NCI-H1092 treated with DMSO at 0.1 percent for 48 hours (cell line): ENCODE measurements around the gene RAB11FIP4.

Experiments
- DNase-seq: peaks from one replicate; lab custom pipeline; 2025; lab: John Stamatoyannopoulos, UW

Gene RAB11FIP4

GRCh38 chr17:31524926-31525800 lies 133.7 kb downstream of the RAB11FIP4 start:
- DNase-seq, result peak; percentile 35

- DNase-seq, result no peak
Measured at GRCh38 chr17:31525801-31526549, 134.5 kb downstream of the RAB11FIP4 start.

GRCh38 chr17:31527606-31528005 lies 136.1 kb downstream of the RAB11FIP4 start:
- DNase-seq, result no peak

- DNase-seq, result no peak
Measured at GRCh38 chr17:31528291-31528874, 136.9 kb downstream of the RAB11FIP4 start.

- DNase-seq, result no peak
Measured at GRCh38 chr17:31529841-31530251, 138.4 kb downstream of the RAB11FIP4 start.

- DNase-seq, result no peak
Measured at GRCh38 chr17:31530391-31530985, 139.0 kb downstream of the RAB11FIP4 start.

- no peak for DNase-seq
Measured at GRCh38 chr17:31531336-31531980, 140.0 kb downstream of the RAB11FIP4 start.

GRCh38 chr17:31532081-31532480 lies 140.6 kb downstream of the RAB11FIP4 start:
- peak; percentile 52 for DNase-seq

- DNase-seq, result no peak
Measured at GRCh38 chr17:31532526-31532925, 141.1 kb downstream of the RAB11FIP4 start.

GRCh38 chr17:31533546-31534155 lies 142.2 kb downstream of the RAB11FIP4 start:
- DNase-seq, result peak; percentile 18

- no peak for DNase-seq
Measured at GRCh38 chr17:31534223-31534888, 142.9 kb downstream of the RAB11FIP4 start.

- DNase-seq, result no peak
Measured at GRCh38 chr17:31535581-31535981, 144.1 kb downstream of the RAB11FIP4 start.

- DNase-seq, result no peak
Measured at GRCh38 chr17:31536451-31536850, 145.0 kb downstream of the RAB11FIP4 start.

GRCh38 chr17:31537565-31538011 lies 146.1 kb downstream of the RAB11FIP4 start:
- no peak for DNase-seq

GRCh38 chr17:31538080-31538762 lies 146.7 kb downstream of the RAB11FIP4 start:
- no peak for DNase-seq

- DNase-seq, result no peak
Measured at GRCh38 chr17:31540602-31541307, 149.3 kb downstream of the RAB11FIP4 start.

- DNase-seq, result no peak
Measured at GRCh38 chr17:31541559-31541958, 150.1 kb downstream of the RAB11FIP4 start.

GRCh38 chr17:31544186-31544585 lies 152.7 kb downstream of the RAB11FIP4 start:
- no peak for DNase-seq

GRCh38 chr17:31546650-31547049 lies 155.2 kb downstream of the RAB11FIP4 start:
- DNase-seq, result no peak
